NB4 (cell line): ENCODE results near the gene DNAJA3.

Experiments
- DNase-seq: peaks from one replicate; pipeline ENCODE4 v3.0.0; 2010; ENCODE audit warnings: low read depth
- H3K4me3 ChIP-seq: one replicate; pipeline ENCODE4 v1.5.1; 2011; ENCODE audit warnings: mild to moderate bottlenecking, low read depth, low read length, moderate library complexity
- CTCF ChIP-seq: IDR thresholded peaks from one replicate; pipeline ENCODE4 v1.5.1; 2012; ENCODE audit warnings: low read depth, low read length
- MAX ChIP-seq: IDR thresholded peaks from 2 replicates; pipeline ENCODE4 v1.6.1; 2011; ENCODE audit warnings: low read depth, low read length
- MYC ChIP-seq: IDR thresholded peaks from 2 replicates; pipeline ENCODE4 v1.6.1; 2011; ENCODE audit warnings: low read depth, low read length
- POLR2A ChIP-seq: IDR thresholded peaks from 2 replicates; pipeline ENCODE4 v1.6.1; 2011; ENCODE audit warnings: mild to moderate bottlenecking; ENCODE audit not compliant: insufficient read length; ENCODE audit errors: extremely low read depth

Gene DNAJA3

GRCh38 chr16:4465977-4466779, 40.5 kb downstream of the DNAJA3 start:
- no peak for DNase-seq
- no peak overlapping the region for H3K4me3 ChIP-seq
- TF ChIP-seq MYC (no peak), CTCF (no peak), POLR2A (no peak), MAX (no peak)

GRCh38 chr16:4467916-4468315, 42.2 kb downstream of the DNAJA3 start:
- DNase-seq: no peak
- TF ChIP-seq MAX (no peak), POLR2A (no peak), MYC (no peak), CTCF (no peak)
- no peak overlapping the region for H3K4me3 ChIP-seq

- no peak for DNase-seq
- TF ChIP-seq CTCF (no peak), POLR2A (no peak), MYC (no peak), MAX (no peak)
- no peak overlapping the region for H3K4me3 ChIP-seq
Measured at GRCh38 chr16:4468972-4469371, 43.3 kb downstream of the DNAJA3 start.

GRCh38 chr16:4471869-4472268, 46.2 kb downstream of the DNAJA3 start:
- H3K4me3 ChIP-seq: no peak overlapping the region
- TF ChIP-seq CTCF: no peak
- no peak for TF ChIP-seq MAX
- no peak for TF ChIP-seq MYC
- no peak for TF ChIP-seq POLR2A
- no peak for DNase-seq

- H3K4me3 ChIP-seq: peak overlapping the region; percentile 78
- TF ChIP-seq MYC: no peak
- TF ChIP-seq MAX: no peak
- no peak for TF ChIP-seq POLR2A
- TF ChIP-seq CTCF: no peak
- no peak for DNase-seq
Measured at GRCh38 chr16:4472880-4473279, 47.2 kb downstream of the DNAJA3 start.
